ENCODE data around the gene GALNT18. TPM values are rescaled to one million over a fixed set of nuclear protein-coding genes. Genes with fewer than 3 reads are reported as not detected.

GALNT18 gene
- total RNA-seq, 1 experiment from 2014 or later = 1.7 TPM

- Histone ChIP-seq H3K23ac (ENCODE audit: insufficient read length, low read depth, low read length) (no peak overlapping the region), H3K27me3 (ENCODE audit: insufficient read depth, low read length) (no peaks in the 10 kb centered on the region), H2BK12ac (ENCODE audit: insufficient read length, low read depth, low read length) (no peak overlapping the region), H3T11ph (ENCODE audit: low read length) (no peak overlapping the region), H2BK20ac (ENCODE audit: low read depth, low read length, poor library complexity, severe bottlenecking) (no peak overlapping the region), H2BK120ac (ENCODE audit: low read depth, low read length, poor library complexity, severe bottlenecking) (no peak overlapping the region), H3K14ac (ENCODE audit: insufficient read depth, low read length) (no peak overlapping the region), H3K23me2 (ENCODE audit: insufficient read length, low read depth, low read length, poor library complexity, severe bottlenecking) (no peaks in the 10 kb centered on the region), H2AFZ (ENCODE audit: low read length) (no peak overlapping the region), H2BK15ac (ENCODE audit: low read depth, low read length) (no peak overlapping the region), H3K4me2 (ENCODE audit: insufficient read depth, insufficient read length, low read length) (no peak overlapping the region), H3K18ac (ENCODE audit: insufficient read length, low read depth, low read length) (no peak overlapping the region), H3K79me1 (ENCODE audit: insufficient read depth, low read depth, low read length, poor library complexity, severe bottlenecking) (no peaks in the 10 kb centered on the region), H3K4me1 (ENCODE audit: insufficient read depth, low read length) (peaks cover 5% of the 10 kb centered on the region; the same call in 1 of the 2 replicates), H4K8ac (replicated peaks; ENCODE audit: insufficient read length, low read depth, low read length) (no peak overlapping the region), H2AK5ac (ENCODE audit: insufficient read length, low read length) (no peak overlapping the region), H3K4ac (ENCODE audit: low read depth, low read length) (no peak overlapping the region), H3K9me3 (ENCODE audit: control insufficient read depth, low read depth, low read length) (no peaks in the 10 kb centered on the region), H3K56ac (ENCODE audit: insufficient read length, low read depth, low read length) (no peak overlapping the region), H3K9ac (ENCODE audit: extremely low read depth, insufficient read length, low read length) (no peak overlapping the region), H3K79me2 (ENCODE audit: insufficient read depth, low read length) (no peaks in the 10 kb centered on the region), H4K91ac (ENCODE audit: insufficient read length, low read depth, low read length) (no peak overlapping the region), H4K20me1 (ENCODE audit: control insufficient read depth, insufficient read depth, insufficient read length) (no peaks in the 10 kb centered on the region), H3K27ac (ENCODE audit: insufficient read length, low read depth, low read length) (no peak overlapping the region), H2BK5ac (ENCODE audit: insufficient read length, low read length) (no peak overlapping the region), H4K5ac (ENCODE audit: insufficient read length, low read depth, low read length) (no peak overlapping the region)
- WGBS (ENCODE audit: extremely low coverage, insufficient read length, low lambda C conversion rate) = no CpG with 5 or more reads among the region's 4 CpGs
- TF ChIP-seq CTCF (conservative IDR thresholded peaks at IDR 0.05) = no peak
- DNase-seq = no peak
- Mint-ChIP-seq H3K4me1 (peaks cover 16 to 18% of the 10 kb centered on the region in 2 experiments), H3K27ac (no peak overlapping the region; a peak in 1 of 7 replicates), H3K27me3 (ENCODE audit: low read depth) (peaks cover 3% of the 10 kb centered on the region; the same call in 1 of the 2 replicates), H3K9me3 (no peaks in the 10 kb centered on the region), H3K4me3 (no peak overlapping the region), H3K36me3 (ENCODE audit: insufficient read depth in 1 of 3, low read depth in 3 of 3) (no peaks in the 10 kb centered on the region)
Measured at GRCh38 chr11:11415901-11416300, 205.9 kb downstream of the GALNT18 start.
